Caco-2 (cell line): ENCODE measurements around the gene CST7. TPM values are rescaled to one million over a fixed set of nuclear protein-coding genes. Genes with fewer than 3 reads are reported as not detected.

Experiments
- BruUV-seq: library from RNA; stranded (reverse); fragments of 400-500 nt; replicated peaks from 2 replicates; lab custom pipeline; 2021; lab: Mats Ljungman, UMichigan
- CTCF ChIA-PET: fragments of 300-600 bp; sonication (Branson Sonifier 250); formaldehyde crosslinking; loops from one replicate; lab custom pipeline; 2022; ENCODE audit warnings: antibody characterized with exemption; lab: Charles Lee
- POLR2A ChIA-PET: fragments of 300-600 bp; sonication (Branson Sonifier 250); formaldehyde crosslinking; loops from one replicate; lab custom pipeline; 2022; ENCODE audit warnings: antibody characterized with exemption; lab: Charles Lee
- DNase-seq, 2 experiments: peaks; one replicate each; pipeline versions ENCODE4 v3.0.0 to v3.0.0-alpha.2; 2020 to 2022
- H3K27me3 ChIP-seq: replicated peaks from 2 replicates; pipeline ENCODE4 v1.6.0; 2011; ENCODE audit warnings: low read length; ENCODE audit not compliant: control insufficient read depth, insufficient read depth
- H3K36me3 ChIP-seq: 2 replicates; pipeline ENCODE4 v1.5.1; 2011; ENCODE audit warnings: low read length; ENCODE audit not compliant: control insufficient read depth, insufficient read depth
- H3K4me1 ChIP-seq: fragments of 250-450 bp; sonication (Bioruptor Pico); 2 replicates; pipeline ENCODE4 v1.5.1; 2020; ENCODE audit warnings: mild to moderate bottlenecking
- H3K4me3 ChIP-seq: 2 replicates; pipeline ENCODE4 v1.5.1; 2011; ENCODE audit warnings: low read depth, mild to moderate bottlenecking, control low read depth, low read length
- H3K9me3 ChIP-seq: fragments of 250-450 bp; sonication (Bioruptor Pico); 2 replicates; pipeline ENCODE4 v1.5.1; 2020; ENCODE audit warnings: mild to moderate bottlenecking, moderate library complexity
- H3K27ac Mint-ChIP-seq: one replicate; pipeline ENCODE4 v1.8.0; 2022; ENCODE audit warnings: mixed read lengths; ENCODE audit not compliant: unreplicated experiment
- H3K27me3 Mint-ChIP-seq: one replicate; pipeline ENCODE4 v1.8.0; 2022; ENCODE audit warnings: mixed read lengths; ENCODE audit not compliant: insufficient read depth, unreplicated experiment
- H3K36me3 Mint-ChIP-seq: one replicate; pipeline ENCODE4 v1.8.0; 2022; ENCODE audit warnings: mild to moderate bottlenecking, mixed read lengths; ENCODE audit not compliant: insufficient read depth, unreplicated experiment
- H3K4me1 Mint-ChIP-seq: one replicate; pipeline ENCODE4 v1.8.0; 2022; ENCODE audit warnings: low read depth, mixed read lengths; ENCODE audit not compliant: unreplicated experiment
- H3K4me3 Mint-ChIP-seq: one replicate; pipeline ENCODE4 v1.8.0; 2022; ENCODE audit warnings: mild to moderate bottlenecking, moderate library complexity, mixed read lengths; ENCODE audit not compliant: unreplicated experiment
- H3K9me3 Mint-ChIP-seq: one replicate; pipeline ENCODE4 v1.8.0; 2022; ENCODE audit warnings: mixed read lengths; ENCODE audit not compliant: unreplicated experiment
- CTCF ChIP-seq, 2 experiments: fragments of 200-600 bp in 1 of 2; IDR thresholded peaks; 1 replicate in 1 of 2; 2 replicates in 1 of 2; pipeline versions ENCODE4 v1.5.1 to v1.8.0; 2011 to 2022; ENCODE audit warnings: antibody characterized with exemption in 1 of 2, control low read depth in 1 of 2, inconsistent platforms in 1 of 2, low read depth in 1 of 2, low read length in 1 of 2, mild to moderate bottlenecking in 1 of 2, moderate library complexity in 1 of 2; ENCODE audit not compliant: insufficient read depth in 1 of 2, severe bottlenecking in 1 of 2, unreplicated experiment in 1 of 2
- intact Hi-C: fragments of 100-400 bp; cut with micrococcal nuclease; formaldehyde crosslinking; loops from one replicate; pipeline ENCODE4 v1.10.0; 2022; ENCODE audit not compliant: unreplicated experiment
- total RNA-seq: library from RNA; stranded (reverse); gene quantifications from 2 replicates; pipeline ENCODE4 v1.2.3, GENCODE V29; 2022

CST7 gene
- total RNA-seq, 1 experiment from 2014 or later, result not detected

- Mint-ChIP-seq H3K27me3 (no peaks in the 10 kb centered on the region), H3K4me1 (no peaks in the 10 kb centered on the region), H3K9me3 (peaks cover 14% of the 10 kb centered on the region), H3K4me3 (no peak overlapping the region), H3K27ac (no peak overlapping the region), H3K36me3 (peaks cover 25% of the 10 kb centered on the region)
- H3K4me3 ChIP-seq, result no peak overlapping the region
- no peaks in the 10 kb centered on the region for H3K27me3 ChIP-seq
- intact Hi-C loops, result no loop called here
- no peaks in the 10 kb centered on the region for H3K9me3 ChIP-seq
- ChIA-PET CTCF (no interaction called here), POLR2A (no interaction called here)
- no peak for DNase-seq
- H3K36me3 ChIP-seq, result peaks cover 1% of the 10 kb centered on the region; the same call in 1 of the 2 replicates
- H3K4me1 ChIP-seq, result no peaks in the 10 kb centered on the region
- BruUV-seq, result no TSS peak
- no peak for TF ChIP-seq CTCF (IDR thresholded peaks at IDR 0.05; ENCODE audit: insufficient read depth in 1 of 2, low read depth in 1 of 2, low read length in 1 of 2, severe bottlenecking in 1 of 2, unreplicated experiment in 1 of 2)
Measured at GRCh38 chr20:25003002-25003401, 53.9 kb downstream of the CST7 start.

GRCh38 chr20:25005220-25005619 is 56.2 kb downstream of the CST7 start:
- H3K4me3 Mint-ChIP-seq, result no peak overlapping the region
- no TSS peak for BruUV-seq
- intact Hi-C loops, result no loop called here
- no peaks in the 10 kb centered on the region for H3K27me3 ChIP-seq
- no peaks in the 10 kb centered on the region for H3K4me1 ChIP-seq
- H3K9me3 ChIP-seq, result no peaks in the 10 kb centered on the region
- TF ChIP-seq CTCF (IDR thresholded peaks at IDR 0.05; ENCODE audit: insufficient read depth in 1 of 2, low read depth in 1 of 2, low read length in 1 of 2, severe bottlenecking in 1 of 2, unreplicated experiment in 1 of 2), result no peak
- peaks cover 40% of the 10 kb centered on the region for H3K36me3 Mint-ChIP-seq
- no peak overlapping the region for H3K27ac Mint-ChIP-seq
- ChIA-PET POLR2A (no interaction called here), CTCF (no interaction called here)
- H3K4me3 ChIP-seq, result no peak overlapping the region
- no peaks in the 10 kb centered on the region for H3K27me3 Mint-ChIP-seq
- H3K4me1 Mint-ChIP-seq, result no peaks in the 10 kb centered on the region
- DNase-seq, result no peak
- H3K9me3 Mint-ChIP-seq, result peaks cover 14% of the 10 kb centered on the region
- H3K36me3 ChIP-seq, result peaks cover 1% of the 10 kb centered on the region

GRCh38 chr20:25005661-25006060 is 56.6 kb downstream of the CST7 start:
- H3K27ac Mint-ChIP-seq, result no peak overlapping the region
- H3K4me1 ChIP-seq, result no peaks in the 10 kb centered on the region
- peaks cover 44% of the 10 kb centered on the region for H3K36me3 Mint-ChIP-seq
- H3K4me3 Mint-ChIP-seq, result no peak overlapping the region
- DNase-seq, result peak in 1 of 2 experiments; percentile 15
- peaks cover 14% of the 10 kb centered on the region for H3K9me3 Mint-ChIP-seq
- intact Hi-C loops, result no loop called here
- POLR2A ChIA-PET, result no interaction called here
- H3K27me3 ChIP-seq, result no peaks in the 10 kb centered on the region
- no peak for TF ChIP-seq CTCF (IDR thresholded peaks at IDR 0.05; ENCODE audit: insufficient read depth in 1 of 2, low read depth in 1 of 2, low read length in 1 of 2, severe bottlenecking in 1 of 2, unreplicated experiment in 1 of 2)
- CTCF ChIA-PET, result no interaction called here
- H3K4me1 Mint-ChIP-seq, result no peaks in the 10 kb centered on the region
- no peaks in the 10 kb centered on the region for H3K27me3 Mint-ChIP-seq
- no peak overlapping the region for H3K4me3 ChIP-seq
- peaks cover 1% of the 10 kb centered on the region for H3K36me3 ChIP-seq
- BruUV-seq, result no TSS peak
- H3K9me3 ChIP-seq, result no peaks in the 10 kb centered on the region
